NOMO-1 treated with DMSO at 0.1 percent for 48 hours (cell line): ENCODE measurements around the gene TMC5.
"Not testable (repeated sequence)": the region's sequence is repeated elsewhere in the genome, so short reads cannot be mapped to it uniquely, and the experiment has no call there.

Experiments used
- DNase-seq: peaks from one replicate; lab custom pipeline; 2025; ENCODE audit not compliant: unreplicated experiment; lab: John Stamatoyannopoulos, UW

Gene TMC5

DNA sequence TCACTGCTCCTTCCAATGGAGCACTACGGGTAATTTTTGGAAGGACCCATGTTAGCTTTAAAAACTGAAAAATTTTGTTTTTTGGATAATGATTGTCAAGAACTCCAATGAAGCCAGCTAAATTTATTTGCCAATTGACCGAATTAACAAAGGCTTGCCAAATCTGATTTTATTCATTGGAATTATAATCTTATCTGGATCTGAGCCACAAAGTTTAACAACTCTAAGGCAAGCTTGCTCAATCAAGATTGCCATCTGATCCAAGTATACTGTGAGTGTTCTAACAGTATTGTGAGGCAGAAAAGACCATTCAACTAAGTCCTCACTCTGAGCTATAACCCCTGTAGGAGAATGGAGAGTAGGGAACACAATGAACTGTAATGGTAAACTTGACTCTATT lies 20.3 kb upstream of the TMC5 start:
- not testable (repeated sequence) for DNase-seq

DNA sequence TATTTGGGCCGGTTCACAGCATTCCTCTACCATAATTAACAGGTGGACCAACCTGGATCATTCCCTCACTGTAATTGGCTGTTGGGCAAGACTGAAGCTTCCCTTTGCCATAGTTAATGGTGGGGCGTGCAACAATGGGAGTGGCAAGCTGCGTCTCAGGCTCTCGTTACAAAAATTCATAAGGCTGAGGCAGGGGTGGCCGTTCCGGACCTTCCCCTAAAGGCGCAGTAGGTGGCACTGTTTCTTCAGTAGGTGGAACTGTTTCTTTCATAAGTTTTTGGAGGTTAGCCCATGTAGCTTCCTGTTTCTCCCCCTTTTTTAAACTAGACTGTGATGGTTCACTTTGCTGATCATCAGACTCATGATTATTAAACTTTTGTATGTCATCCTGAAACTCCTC lies 17.0 kb upstream of the TMC5 start:
- no peak for DNase-seq

DNA sequence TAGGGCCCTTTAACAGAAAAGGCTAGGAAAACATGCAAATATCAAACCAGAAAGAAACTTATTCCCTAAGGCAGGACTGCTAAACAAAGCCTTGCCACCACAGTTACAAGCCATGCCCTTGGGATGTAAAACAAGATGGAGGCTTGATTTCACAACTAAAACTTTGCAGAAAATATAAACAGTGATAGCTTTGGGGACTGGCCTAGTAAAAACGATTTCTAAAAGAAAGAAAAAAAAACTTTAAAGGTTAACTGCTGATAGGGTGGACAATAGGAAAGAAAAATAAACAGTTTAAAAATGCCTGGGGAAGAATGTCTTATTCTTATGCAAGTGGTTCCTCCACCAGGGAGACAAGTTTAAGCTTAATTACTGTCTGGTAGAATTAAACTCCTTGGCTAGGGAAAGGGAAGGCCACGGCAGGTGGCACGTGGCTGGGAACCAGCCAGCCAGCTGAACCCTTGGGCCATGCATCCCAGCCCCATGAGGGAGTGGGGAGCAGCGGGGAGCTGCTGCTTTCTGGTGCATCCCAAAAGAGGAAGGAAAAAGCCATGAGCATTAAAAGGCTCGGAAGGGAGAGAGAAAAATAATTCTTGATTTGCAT lies 10.7 kb upstream of the TMC5 start:
- no peak for DNase-seq

DNA sequence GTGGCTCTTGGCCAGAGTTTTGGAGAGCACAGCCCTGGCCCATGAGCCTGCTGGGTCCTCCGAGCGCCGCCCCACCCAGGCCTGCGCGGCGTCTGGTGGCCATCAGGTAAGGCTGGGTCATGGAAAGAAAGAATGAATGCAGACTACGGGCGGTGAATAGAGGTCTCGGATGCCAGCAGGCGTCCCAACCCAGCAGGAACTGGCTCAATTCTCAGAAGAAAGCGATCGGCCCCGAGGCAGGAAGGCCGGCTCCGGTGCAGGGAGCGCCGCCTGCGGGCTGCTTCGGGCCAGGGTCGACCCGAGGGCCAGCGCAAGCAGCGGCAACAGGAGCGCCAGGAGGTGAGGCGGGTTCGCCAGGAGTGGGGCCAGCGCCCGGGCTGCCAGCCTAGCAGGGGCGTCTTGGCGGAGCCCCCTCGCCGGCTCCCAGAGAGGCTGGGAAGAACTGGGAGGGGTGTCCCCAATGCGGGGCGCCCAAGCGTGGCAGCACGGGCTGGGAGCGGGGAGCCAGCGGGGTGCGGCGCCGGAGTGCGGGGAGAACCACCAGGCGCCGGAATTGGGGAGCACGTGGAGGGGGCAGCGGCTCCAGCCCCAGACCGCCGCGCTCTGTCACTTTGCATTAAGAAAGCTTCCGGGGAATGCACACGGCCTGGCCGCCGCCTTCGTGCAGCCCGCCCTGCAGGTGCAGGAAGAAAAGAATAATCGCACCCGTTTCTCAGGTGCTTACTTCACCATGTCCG lies 7.1 kb upstream of the TMC5 start:
- no peak for DNase-seq

DNA sequence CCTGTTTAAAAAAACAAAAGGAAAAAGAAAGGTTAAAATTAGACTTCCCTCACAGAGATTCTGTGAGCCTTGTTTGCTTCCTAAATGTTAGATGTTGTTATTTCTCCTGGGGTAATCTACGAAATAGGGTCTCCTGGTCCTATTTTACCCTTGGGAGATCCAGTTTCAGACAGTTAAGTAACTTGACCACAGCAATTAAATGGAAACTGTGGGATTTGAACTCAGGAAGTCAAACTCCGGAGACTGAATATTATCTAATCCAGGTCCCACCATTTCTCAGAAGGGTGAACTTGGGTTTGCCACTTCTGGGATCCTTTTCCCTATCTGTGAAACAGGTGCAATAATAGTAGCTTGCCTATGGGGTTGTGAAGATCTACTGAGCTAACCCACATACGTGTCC lies 6.4 kb upstream of the TMC5 start:
- no peak for DNase-seq

DNA sequence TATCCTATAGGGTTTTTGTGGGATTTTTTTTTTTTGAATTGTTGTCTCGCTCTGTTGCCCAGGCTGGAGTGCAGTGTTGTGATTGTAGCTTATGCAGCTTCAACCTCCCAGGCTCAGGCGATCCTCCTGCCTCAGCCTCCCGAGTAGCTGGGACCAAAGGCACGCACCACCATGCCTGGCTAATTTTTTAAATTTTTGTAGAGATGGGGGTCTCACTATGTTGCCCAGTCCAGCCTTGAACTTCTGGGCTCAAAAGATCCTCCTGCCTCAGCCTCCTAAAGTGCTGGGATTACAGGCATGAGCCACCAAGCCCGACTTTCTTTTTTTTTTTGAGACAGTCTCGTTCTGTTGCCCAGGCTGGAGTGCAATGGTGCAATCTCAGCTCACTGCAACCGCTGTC lies 5.6 kb upstream of the TMC5 start:
- DNase-seq, result not testable (repeated sequence)

DNA sequence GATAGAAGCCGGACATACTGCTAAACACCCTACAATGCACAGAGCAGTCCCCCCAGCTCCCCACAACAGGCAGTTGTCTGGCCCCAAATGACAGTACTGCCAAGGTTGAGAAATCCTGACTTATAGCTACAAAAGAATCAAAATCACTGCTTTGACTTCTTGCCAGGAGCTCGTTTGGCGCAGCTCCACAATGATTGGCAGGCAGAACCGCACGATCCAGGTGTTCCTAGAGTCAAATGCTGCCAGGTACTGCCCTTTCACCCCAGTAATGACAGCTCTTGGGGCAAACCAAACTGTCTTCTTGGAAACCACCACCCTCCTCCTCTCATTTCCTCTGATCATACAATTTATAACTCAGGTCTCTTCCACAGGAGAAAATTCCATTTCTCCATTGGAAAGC lies 2.2 kb upstream of the TMC5 start:
- no peak for DNase-seq

DNA sequence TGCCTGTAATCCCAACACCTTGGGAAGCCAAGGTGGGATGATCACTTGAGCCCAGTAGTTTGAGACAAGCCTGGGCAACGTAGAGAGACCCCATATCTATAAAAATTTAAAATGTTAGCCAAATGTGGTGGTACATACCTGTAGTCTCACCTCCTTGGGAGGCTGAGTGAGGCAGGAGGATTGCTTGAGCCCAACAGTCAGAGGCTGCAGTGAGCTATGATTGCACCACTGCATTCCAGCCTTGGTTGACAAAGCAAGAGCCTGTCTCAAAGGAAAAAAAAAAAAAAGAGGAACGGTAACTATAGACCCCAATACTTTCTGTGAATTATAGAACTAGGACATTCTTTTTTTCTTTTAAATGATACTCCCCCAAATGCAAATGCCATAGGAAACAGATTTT lies 1.8 kb upstream of the TMC5 start:
- DNase-seq, result no peak

DNA sequence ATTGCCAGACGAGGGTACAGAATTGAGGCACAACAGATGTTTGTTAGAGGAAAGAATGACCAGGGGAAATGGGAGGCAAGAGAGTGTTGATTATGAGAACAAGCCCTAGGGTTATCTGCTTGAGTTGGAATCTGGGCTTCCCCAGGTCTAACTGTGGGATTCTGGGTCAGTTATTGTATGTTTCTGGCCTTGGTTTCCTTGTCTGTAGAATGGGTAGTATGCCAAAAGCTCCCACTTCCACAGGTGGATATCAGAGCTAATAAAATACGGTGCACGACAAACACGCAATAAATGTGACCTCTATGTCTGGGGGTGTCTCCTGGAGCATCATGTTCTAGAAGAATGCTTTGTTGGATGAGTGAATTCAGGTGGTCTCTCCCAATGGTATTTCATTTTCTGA lies 517 bp downstream of the TMC5 start:
- DNase-seq, result no peak

DNA sequence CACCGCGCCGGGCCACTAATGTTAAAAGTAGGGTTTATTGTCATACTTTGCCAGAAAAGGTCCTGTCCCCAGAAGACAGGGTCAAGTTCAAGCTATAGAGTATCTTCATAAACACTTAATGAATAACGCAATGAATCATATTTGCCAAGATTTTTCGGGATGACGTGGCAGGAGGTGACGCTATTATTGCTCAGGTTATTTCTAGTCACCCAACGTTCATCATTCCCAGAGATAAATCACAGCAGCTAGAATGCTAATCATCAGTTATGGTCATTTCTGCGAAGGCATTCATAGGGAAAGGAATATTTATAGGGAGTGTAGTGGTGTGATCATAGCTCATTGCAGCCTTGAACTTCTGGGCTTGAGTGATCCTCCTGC lies 2.0 kb downstream of the TMC5 start:
- no peak for DNase-seq

DNA sequence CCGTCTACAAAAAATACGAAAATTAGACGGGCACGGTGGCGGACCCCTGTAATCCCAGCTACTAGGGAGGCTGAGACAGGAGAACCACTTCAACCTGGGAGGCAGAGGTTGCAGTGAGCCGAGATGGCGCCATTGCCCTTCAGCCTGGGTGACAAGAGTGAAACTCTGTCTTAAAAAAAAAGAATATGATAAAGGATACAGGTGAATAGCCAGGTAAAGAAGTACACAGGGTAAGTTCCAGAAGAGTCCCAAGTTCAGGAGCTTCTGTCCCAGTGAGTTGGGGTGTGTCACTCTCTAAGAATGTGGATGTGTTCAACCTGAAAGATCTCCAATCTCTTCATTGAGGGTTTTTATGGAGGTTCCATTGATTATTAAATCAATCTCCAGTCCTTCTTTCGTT lies 6.8 kb downstream of the TMC5 start:
- no peak for DNase-seq

DNA sequence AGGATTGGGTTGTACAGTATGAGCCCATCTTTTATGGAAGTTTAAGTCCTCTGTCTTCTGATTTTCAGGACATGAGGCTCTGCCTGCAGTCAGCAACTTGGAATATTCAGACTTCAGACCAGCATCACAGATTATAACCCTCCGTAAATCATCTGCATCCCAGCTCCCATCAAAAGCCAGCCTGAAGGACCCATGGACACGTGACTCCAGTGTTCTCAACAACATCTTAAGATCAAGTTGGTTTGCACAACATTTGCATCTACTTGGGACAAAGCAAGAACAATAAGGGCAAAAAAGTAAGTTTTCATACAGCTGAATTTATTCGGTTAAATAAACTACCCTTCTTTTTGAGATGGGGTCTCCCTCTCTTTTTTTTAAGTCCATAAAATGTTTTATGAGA lies 12.7 kb downstream of the TMC5 start:
- DNase-seq, result no peak

DNA sequence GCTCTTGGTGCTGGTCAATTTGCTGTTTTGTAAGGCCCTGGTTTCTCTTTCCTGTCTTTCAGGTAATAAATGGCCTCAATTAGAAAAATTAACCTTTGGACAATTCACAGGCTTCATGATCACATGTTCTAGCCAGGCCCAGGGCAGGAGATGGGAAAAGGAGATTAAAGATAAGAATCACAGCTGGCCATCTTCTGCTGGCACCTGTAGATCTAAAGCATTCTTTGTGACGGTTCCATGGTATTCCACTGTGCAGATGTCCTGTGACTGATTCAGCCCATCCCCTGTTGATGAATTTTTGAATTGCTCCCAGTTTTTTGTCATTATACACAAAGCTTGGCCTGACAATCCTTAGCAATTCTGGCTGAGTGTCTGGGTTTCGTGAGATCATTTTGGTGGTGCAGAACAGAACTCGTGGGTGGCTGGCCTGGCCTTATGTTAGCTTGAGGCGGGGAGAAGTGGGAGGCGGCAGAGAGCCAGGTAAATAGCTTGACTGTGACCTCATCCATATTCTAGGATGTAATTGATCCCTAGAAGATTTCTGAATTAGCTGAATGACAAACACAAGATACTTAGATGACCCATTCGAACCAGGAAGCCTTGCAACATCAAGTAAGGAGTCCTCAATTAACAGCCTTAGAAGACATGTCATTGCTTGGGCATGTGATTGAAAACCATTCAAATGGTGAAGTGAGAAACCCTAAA lies 14.1 kb downstream of the TMC5 start:
- no peak for DNase-seq

DNA sequence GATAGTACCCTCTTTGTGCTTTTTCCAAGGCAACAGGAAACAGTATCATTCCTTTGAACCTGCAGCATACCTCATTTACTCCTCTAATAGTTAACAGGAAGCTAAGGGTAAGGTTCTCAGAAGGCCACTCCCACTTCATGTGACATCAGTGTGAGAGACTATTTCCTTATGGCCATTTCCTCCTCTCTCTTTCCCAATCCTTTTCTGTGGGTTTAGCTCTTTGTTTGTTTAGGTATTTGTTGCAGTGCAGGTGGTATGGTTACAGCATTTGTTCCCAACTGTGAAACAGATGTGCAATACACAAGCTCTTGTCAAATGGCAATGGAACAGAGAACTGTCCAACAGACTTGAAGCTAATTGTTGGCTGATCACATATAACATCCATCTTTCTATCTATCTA lies 14.7 kb downstream of the TMC5 start:
- peak; percentile 64 for DNase-seq

DNA sequence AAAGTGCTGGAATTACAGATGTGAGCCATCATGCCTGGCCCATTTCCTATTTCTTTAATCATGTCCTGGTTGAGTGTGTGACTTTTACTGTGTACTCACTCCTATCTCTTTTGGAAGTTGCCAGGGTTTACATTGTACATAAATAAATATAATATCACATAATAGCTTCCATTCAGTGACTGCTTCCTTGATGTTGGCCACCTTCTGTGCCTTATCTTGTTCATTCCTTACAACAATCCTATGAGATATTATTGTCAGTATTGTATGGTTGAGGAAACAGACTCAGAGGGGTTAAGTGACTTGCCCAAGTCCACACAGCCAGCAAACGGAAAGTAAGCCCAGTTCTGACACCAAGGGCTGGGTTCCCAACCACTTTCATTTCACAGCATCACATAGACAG lies 16.9 kb downstream of the TMC5 start:
- no peak for DNase-seq

DNA sequence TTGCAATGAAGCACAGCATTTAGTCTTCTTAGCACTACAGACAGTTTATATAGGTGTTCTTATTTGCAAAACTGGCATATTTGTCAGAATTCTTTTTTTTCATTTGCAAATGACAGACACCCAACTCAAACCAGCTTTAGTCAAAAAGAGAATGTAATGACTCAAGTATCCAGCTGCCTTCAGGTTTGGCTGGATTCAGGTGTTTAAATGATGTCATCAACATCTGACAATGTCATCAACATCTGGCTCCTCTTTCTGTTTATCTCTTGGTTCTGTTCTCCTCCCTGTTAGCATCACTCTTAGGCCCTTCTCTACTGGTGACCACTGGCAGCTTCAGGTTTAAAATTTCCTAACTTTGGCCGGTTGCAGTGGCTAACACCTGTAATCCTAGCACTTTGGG lies 18.9 kb downstream of the TMC5 start:
- DNase-seq, result no peak

DNA sequence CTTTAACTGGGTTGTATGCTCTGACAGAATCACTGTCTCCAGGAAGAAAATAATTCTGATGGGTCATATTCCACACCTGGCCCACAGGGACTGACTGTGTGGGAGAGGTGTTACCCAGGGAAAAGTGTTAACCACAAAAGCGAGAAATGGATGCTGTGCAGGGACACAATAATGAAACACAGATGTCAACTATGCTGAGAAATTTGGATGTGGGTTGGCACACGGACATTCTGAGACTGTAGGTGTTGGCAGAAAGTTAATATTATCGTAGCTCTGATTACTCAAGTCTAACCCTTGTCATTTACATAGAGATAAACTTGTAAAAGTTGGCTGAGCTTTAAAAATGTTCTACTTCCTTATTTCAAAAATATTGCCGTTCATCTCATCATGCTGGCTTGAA lies 19.6 kb downstream of the TMC5 start:
- peak; percentile 19 for DNase-seq

DNA sequence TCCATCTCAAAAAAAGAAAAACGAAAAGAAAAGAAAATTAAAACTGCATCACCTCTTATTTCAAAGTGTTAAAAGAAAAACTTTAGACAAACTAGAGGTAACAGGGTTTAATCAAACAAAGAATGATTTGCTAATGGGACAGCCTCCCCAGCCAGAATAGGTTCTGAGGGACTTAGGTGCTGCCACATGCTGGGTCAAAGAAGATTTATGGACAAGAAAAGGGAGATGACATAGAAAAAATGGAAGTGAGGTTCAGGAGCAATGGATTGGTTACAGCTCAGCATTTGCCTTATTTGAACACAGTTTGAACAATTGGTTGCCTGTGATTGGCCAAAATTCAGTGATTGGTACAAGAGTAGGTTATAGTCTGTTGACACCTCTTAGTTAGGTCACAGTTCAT lies 21.1 kb downstream of the TMC5 start:
- DNase-seq, result no peak

DNA sequence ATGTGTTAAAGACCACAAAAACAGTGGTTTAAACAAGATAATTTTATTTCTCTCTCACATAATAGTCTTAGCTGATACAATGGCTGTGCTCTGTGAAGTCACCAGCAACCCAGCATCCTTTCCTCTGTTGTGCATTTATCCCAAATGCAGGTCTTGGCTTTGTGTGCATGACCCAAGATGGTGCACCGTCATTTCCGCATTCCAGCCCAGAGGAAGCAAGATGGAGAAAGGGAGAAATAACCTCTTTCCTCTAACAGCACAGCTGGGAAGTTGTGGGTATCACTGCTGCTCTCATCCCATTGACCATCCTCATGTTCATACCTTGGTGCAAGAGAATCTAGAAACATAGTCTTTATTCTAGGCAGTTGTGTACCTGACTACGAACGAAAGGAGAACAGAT lies 21.8 kb downstream of the TMC5 start:
- no peak for DNase-seq

DNA sequence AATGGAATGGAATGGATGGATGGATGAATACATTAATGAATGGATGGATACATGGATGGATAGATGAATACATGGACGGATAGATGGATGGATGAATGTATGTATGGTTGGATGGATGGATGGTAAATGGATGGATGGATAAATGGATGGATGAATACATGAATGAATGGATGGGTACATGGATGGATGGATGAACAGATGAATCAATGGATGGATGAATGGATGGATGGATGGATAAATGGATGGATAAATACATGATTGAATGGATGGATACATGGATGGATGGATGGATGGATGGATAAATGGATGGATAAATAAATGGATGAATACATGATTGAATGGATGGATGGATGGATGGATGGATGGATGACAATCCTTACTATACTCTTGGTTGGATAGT lies 26.0 kb downstream of the TMC5 start:
- no peak for DNase-seq

DNA sequence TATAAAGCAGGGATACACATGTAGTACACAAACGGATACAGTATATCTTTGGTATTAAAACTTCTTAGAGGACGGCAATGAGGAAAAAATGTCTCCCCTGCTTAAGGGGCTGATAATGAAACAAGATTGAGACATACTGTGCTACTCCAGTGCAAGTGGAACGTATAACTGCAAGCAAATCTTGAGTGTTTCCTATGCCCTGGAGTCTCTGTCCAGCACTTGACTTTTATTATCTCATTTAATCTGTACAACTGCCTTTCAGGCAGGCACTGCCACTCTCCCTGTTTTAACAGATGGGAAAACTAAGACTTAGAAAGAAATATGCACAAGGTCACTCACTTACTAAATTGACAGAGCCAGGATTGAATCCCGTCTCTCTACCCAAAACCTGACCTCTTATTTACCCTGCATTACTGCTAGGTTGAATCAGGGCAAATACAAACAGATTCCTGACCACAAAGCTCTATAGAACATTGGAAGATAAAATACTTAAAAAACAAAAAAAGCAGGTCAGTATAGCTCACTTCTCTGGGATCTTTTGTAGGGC lies 28.7 kb downstream of the TMC5 start:
- DNase-seq, result no peak

DNA sequence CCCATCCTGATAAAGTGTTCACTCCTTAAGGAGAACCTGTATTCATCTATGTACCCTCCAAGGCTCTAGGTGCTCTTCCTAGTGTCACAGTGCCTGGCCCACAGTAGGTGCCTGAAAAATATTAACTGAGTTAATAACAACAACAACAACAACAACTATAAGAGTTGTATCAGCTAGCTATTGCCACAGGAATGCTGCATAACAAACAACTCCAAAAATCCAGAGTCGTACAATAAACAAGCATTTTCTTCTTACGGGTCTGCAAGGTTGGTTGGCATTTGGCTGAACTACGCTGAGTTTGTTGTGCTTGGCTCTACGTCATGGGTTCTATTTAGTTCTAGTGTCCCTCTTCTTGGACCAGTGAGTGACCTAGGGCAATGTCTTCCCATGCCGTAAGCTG lies 29.2 kb downstream of the TMC5 start:
- no peak for DNase-seq
